Activated T-cell treated with anti-CD3 and anti-CD28 coated beads, Interleukin-2, amount 50 U/mL, for 24 hours (primary cell): ENCODE data around the gene CXCL6.

Experiments used
- DNase-seq: peaks from one replicate; pipeline ENCODE4 v3.0.0-alpha.2; 2020
- H3K27ac Mint-ChIP-seq: 2 replicates; pipeline ENCODE4 v1.8.0; 2020; ENCODE audit warnings: mild to moderate bottlenecking, mixed read lengths
- H3K27me3 Mint-ChIP-seq: 2 replicates; pipeline ENCODE4 v1.8.0; 2020; ENCODE audit warnings: mixed read lengths
- H3K36me3 Mint-ChIP-seq: 2 replicates; pipeline ENCODE4 v1.8.0; 2020; ENCODE audit warnings: low read depth, mixed read lengths
- H3K4me1 Mint-ChIP-seq: 2 replicates; pipeline ENCODE4 v1.8.0; 2020; ENCODE audit warnings: low read depth, mixed read lengths
- H3K4me3 Mint-ChIP-seq: 2 replicates; pipeline ENCODE4 v1.8.0; 2020; ENCODE audit warnings: mild to moderate bottlenecking, moderate library complexity, mixed read lengths
- H3K9me3 Mint-ChIP-seq: 2 replicates; pipeline ENCODE4 v1.8.0; 2020; ENCODE audit warnings: mixed read lengths

Gene CXCL6

GRCh38 chr4:73823760-73824159 lies 12.7 kb upstream of the CXCL6 start:
- no peak overlapping the region for H3K4me3 Mint-ChIP-seq
- no peaks in the 10 kb centered on the region for H3K27me3 Mint-ChIP-seq
- peaks cover 5% of the 10 kb centered on the region for H3K9me3 Mint-ChIP-seq
- DNase-seq: no peak
- H3K36me3 Mint-ChIP-seq: no peaks in the 10 kb centered on the region
- H3K4me1 Mint-ChIP-seq: no peaks in the 10 kb centered on the region
- no peak overlapping the region for H3K27ac Mint-ChIP-seq

- H3K9me3 Mint-ChIP-seq: peaks cover 6% of the 10 kb centered on the region
- no peak overlapping the region for H3K4me3 Mint-ChIP-seq
- DNase-seq: no peak
- H3K27ac Mint-ChIP-seq: no peak overlapping the region
- no peaks in the 10 kb centered on the region for H3K36me3 Mint-ChIP-seq
- H3K27me3 Mint-ChIP-seq: no peaks in the 10 kb centered on the region
- H3K4me1 Mint-ChIP-seq: no peaks in the 10 kb centered on the region
These were observed 7.5 kb upstream of the CXCL6 start for GRCh38 chr4:73828956-73829355.

DNA sequence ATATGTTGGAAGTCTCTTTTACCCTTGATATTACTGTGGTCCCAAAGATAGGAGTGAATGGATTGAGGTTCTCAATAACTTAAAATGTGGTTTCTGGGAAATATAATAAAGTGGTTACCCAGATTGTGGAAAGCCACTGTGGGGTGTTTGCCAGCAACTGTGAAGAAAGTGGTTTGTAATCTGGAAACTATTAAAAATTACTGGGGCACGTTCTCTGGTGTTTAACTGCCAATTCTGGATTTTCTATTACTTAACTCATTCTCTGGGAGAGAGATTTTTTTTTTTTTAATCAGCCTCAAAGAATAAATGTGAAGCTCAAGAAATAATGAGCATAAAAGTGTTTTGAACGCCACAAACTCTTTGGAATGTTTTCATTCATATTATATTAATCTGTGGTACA lies 4.9 kb upstream of the CXCL6 start:
- no peaks in the 10 kb centered on the region for H3K4me1 Mint-ChIP-seq
- no peak overlapping the region for H3K27ac Mint-ChIP-seq
- H3K27me3 Mint-ChIP-seq: peaks cover 5% of the 10 kb centered on the region
- no peak overlapping the region for H3K4me3 Mint-ChIP-seq
- DNase-seq: no peak
- no peaks in the 10 kb centered on the region for H3K36me3 Mint-ChIP-seq
- peaks cover 6% of the 10 kb centered on the region for H3K9me3 Mint-ChIP-seq

DNA sequence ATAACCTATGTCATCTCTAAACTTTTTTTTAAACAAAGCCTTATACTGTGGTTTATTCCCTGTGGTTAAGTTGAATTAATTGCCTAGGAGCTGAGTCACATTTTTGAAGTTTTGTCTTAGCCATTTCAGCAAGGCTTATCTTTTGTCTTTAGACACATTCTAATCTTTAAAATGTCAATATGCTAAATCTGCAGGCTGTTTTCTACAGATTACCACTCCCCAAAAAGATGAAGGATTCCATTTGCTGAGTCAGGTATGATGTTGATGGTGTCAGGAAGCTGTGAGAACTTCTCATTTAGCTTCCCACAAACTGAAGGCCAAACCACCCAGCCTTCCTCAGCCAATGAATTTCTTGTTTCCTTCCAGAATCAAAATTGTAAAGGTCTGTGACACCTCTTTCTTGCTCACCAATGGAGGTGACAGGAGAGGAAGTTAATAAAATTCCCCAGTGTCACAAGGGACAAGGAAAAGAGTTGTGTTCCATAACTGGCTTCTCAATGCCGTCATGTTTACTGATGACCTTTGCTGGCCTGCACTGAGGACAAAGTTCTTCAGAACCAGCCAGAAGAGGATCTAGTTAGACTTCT lies 3.7 kb upstream of the CXCL6 start:
- H3K4me3 Mint-ChIP-seq: no peak overlapping the region
- H3K4me1 Mint-ChIP-seq: no peaks in the 10 kb centered on the region
- H3K36me3 Mint-ChIP-seq: no peaks in the 10 kb centered on the region
- peaks cover 14% of the 10 kb centered on the region for H3K27me3 Mint-ChIP-seq
- H3K27ac Mint-ChIP-seq: no peak overlapping the region
- peaks cover 6% of the 10 kb centered on the region for H3K9me3 Mint-ChIP-seq
- DNase-seq: no peak

- no peak for DNase-seq
- no peaks in the 10 kb centered on the region for H3K4me1 Mint-ChIP-seq
- no peak overlapping the region for H3K27ac Mint-ChIP-seq
- no peak overlapping the region for H3K4me3 Mint-ChIP-seq
- H3K27me3 Mint-ChIP-seq: peaks cover 18% of the 10 kb centered on the region
- no peaks in the 10 kb centered on the region for H3K36me3 Mint-ChIP-seq
- H3K9me3 Mint-ChIP-seq: no peaks in the 10 kb centered on the region
These were observed 2.6 kb downstream of the CXCL6 start for GRCh38 chr4:73839071-73839470.

DNA sequence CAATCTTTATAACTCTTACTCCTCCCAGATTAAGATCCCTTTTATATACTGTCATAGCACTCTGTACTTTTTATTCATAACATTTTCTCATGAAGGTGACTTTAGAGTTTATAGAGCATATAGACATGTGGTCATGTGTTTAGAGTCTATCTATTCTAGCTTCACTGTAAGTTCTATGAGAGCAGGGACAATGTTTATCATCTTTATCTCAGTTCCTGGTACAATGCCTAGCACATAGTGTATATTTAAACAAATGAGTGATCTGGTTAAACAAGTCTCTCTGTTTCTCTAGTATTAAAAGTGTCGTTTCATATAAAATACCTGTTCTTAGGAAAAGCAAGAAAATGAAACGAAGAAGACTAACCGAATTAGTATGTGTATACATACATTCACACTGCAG lies 3.2 kb downstream of the CXCL6 start:
- no peak overlapping the region for H3K4me3 Mint-ChIP-seq
- no peak overlapping the region for H3K27ac Mint-ChIP-seq
- no peaks in the 10 kb centered on the region for H3K9me3 Mint-ChIP-seq
- peaks cover 18% of the 10 kb centered on the region for H3K27me3 Mint-ChIP-seq
- no peaks in the 10 kb centered on the region for H3K36me3 Mint-ChIP-seq
- H3K4me1 Mint-ChIP-seq: no peaks in the 10 kb centered on the region
- no peak for DNase-seq

- DNase-seq: no peak
- no peaks in the 10 kb centered on the region for H3K36me3 Mint-ChIP-seq
- no peak overlapping the region for H3K4me3 Mint-ChIP-seq
- no peaks in the 10 kb centered on the region for H3K4me1 Mint-ChIP-seq
- peaks cover 15% of the 10 kb centered on the region for H3K27me3 Mint-ChIP-seq
- H3K9me3 Mint-ChIP-seq: no peaks in the 10 kb centered on the region
- H3K27ac Mint-ChIP-seq: no peak overlapping the region
These were observed 4.9 kb downstream of the CXCL6 start for GRCh38 chr4:73841243-73841925.

DNA sequence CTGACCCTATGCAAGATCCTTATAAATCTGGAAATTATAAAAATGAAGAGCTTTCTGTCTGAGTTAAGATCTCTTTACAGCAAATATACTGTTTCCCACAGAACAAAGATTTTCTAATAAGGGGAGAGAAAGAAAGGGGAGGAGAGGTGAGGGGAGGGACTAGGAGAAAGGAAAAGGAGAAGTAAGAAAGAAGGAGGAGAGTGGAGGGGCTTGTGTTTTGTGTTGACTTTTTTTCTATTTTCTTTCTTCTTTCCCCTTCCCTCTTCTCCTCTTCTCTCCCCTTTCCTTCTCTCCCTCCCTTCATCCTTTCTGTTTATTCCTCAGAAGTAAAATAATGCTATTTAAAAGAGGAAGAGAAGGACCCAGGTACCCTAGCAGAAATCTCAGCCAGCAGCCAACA lies 6.2 kb downstream of the CXCL6 start:
- Mint-ChIP-seq H3K4me3 (no peak overlapping the region), H3K4me1 (no peaks in the 10 kb centered on the region), H3K9me3 (no peaks in the 10 kb centered on the region), H3K27ac (no peak overlapping the region), H3K36me3 (no peaks in the 10 kb centered on the region), H3K27me3 (peaks cover 4% of the 10 kb centered on the region)
- no peak for DNase-seq

- H3K9me3 Mint-ChIP-seq: no peaks in the 10 kb centered on the region
- no peaks in the 10 kb centered on the region for H3K36me3 Mint-ChIP-seq
- H3K27ac Mint-ChIP-seq: no peak overlapping the region
- H3K4me3 Mint-ChIP-seq: no peak overlapping the region
- DNase-seq: no peak
- no peaks in the 10 kb centered on the region for H3K4me1 Mint-ChIP-seq
- peaks cover 4% of the 10 kb centered on the region for H3K27me3 Mint-ChIP-seq
These were observed 6.9 kb downstream of the CXCL6 start for GRCh38 chr4:73843369-73843768.

DNA sequence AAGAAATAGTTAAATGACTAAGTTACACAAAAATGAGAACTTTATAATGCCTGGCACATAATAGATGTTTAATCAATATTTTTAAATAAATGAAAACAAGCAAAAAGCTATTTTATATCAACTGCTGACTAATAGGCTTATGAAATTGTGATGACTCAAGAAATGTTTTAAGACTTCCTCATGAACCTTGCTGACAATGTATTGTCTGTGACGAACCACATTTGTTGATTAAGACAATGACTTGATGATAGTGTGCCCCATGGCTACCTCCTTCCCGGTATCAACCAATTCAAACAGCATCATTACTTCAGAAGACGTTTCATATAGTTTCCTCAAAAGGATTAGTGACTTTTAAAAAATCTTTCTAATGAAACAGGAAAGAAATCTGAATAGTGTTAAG lies 7.9 kb downstream of the CXCL6 start:
- Mint-ChIP-seq H3K36me3 (no peaks in the 10 kb centered on the region), H3K27me3 (peaks cover 2% of the 10 kb centered on the region), H3K4me3 (no peak overlapping the region), H3K9me3 (no peaks in the 10 kb centered on the region), H3K4me1 (no peaks in the 10 kb centered on the region), H3K27ac (no peak overlapping the region)
- no peak for DNase-seq

DNA sequence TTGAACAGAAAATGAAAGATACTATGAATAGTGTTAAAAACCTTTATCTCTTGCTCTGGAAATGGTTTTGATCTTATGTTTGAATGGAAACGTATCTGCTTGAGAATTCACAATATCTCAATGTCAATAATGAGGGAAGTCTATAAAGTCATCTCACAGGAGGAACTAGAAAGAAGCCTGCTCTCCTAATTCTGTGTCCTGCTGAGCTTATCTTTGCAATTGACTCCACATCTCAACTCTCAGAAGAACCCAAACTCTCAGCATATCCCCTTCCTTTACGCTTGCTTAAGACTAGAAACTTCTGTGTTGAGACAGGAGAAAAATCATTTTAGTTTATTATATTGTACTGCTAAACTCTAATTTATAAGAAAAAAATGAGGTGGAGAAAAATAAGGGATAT lies 8.3 kb downstream of the CXCL6 start:
- H3K4me1 Mint-ChIP-seq: no peaks in the 10 kb centered on the region
- H3K36me3 Mint-ChIP-seq: no peaks in the 10 kb centered on the region
- H3K27ac Mint-ChIP-seq: no peak overlapping the region
- no peak for DNase-seq
- no peaks in the 10 kb centered on the region for H3K9me3 Mint-ChIP-seq
- no peaks in the 10 kb centered on the region for H3K27me3 Mint-ChIP-seq
- H3K4me3 Mint-ChIP-seq: no peak overlapping the region

- Mint-ChIP-seq H3K4me3 (no peak overlapping the region), H3K9me3 (no peaks in the 10 kb centered on the region), H3K27ac (no peak overlapping the region), H3K27me3 (no peaks in the 10 kb centered on the region), H3K36me3 (no peaks in the 10 kb centered on the region), H3K4me1 (no peaks in the 10 kb centered on the region)
- DNase-seq: no peak
These were observed 11.2 kb downstream of the CXCL6 start for GRCh38 chr4:73847526-73848182.

DNA sequence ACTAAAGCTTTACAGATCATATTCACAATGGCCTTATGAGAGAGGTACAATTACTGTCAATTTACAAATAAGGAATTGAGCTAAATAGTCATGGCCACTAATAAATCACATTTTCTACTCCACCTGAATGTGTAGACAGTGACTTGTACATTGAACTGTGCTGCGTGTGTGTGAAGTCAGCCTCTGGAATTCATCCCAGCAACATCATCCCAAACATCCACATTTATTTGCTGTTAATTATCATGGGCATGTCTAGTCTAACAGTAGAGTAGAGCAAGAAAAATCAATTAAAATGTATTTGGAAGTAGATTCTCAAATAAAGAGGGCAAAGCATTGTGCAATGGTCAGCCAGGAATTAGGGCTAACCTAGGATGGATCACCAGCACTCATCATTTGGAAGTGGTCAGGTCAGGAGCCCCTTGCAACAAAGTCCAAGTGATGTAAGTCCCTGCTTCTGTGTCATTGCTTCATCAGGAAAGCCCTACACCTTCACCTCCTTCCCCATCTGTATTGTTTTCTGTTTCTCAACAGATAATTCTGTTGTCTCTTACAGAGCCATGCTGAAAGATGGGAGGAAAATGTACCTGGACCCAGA lies 11.8 kb downstream of the CXCL6 start:
- H3K4me3 Mint-ChIP-seq: no peak overlapping the region

GRCh38 chr4:73850261-73850970 lies 13.9 kb downstream of the CXCL6 start:
- no peak overlapping the region for H3K27ac Mint-ChIP-seq
- no peak overlapping the region for H3K4me3 Mint-ChIP-seq
- DNase-seq: no peak
- H3K4me1 Mint-ChIP-seq: no peaks in the 10 kb centered on the region
- peaks cover 2% of the 10 kb centered on the region for H3K27me3 Mint-ChIP-seq
- no peaks in the 10 kb centered on the region for H3K36me3 Mint-ChIP-seq
- H3K9me3 Mint-ChIP-seq: no peaks in the 10 kb centered on the region

More for the DNA sequence above, 11.8 kb downstream of the CXCL6 start:
- no peaks in the 10 kb centered on the region for H3K9me3 Mint-ChIP-seq
- no peaks in the 10 kb centered on the region for H3K27me3 Mint-ChIP-seq
- no peaks in the 10 kb centered on the region for H3K36me3 Mint-ChIP-seq
- no peaks in the 10 kb centered on the region for H3K4me1 Mint-ChIP-seq
- no peak overlapping the region for H3K27ac Mint-ChIP-seq
- no peak for DNase-seq
